ENCODE measurements around the gene TPP1.

- TF ChIP-seq CTCF (conservative IDR thresholded peaks at IDR 0.05 in 1 of 2, IDR thresholded peaks at IDR 0.05 in 1 of 2; ENCODE audit: low read depth in 1 of 2, low read length in 2 of 2) (no peak), EZH2 (IDR thresholded peaks at IDR 0.05; ENCODE audit: low read length, missing control alignments) (no peak)
These were observed 33.0 kb upstream of the TPP1 start for GRCh38 chr11:6652182-6652581.
